ENCODE measurements around the gene UBP1. TPM values are rescaled to one million over a fixed set of nuclear protein-coding genes. Genes with fewer than 3 reads are reported as not detected.

UBP1 gene
- total RNA-seq, 1 donor from 2014 or later = 78.1 TPM

DNA sequence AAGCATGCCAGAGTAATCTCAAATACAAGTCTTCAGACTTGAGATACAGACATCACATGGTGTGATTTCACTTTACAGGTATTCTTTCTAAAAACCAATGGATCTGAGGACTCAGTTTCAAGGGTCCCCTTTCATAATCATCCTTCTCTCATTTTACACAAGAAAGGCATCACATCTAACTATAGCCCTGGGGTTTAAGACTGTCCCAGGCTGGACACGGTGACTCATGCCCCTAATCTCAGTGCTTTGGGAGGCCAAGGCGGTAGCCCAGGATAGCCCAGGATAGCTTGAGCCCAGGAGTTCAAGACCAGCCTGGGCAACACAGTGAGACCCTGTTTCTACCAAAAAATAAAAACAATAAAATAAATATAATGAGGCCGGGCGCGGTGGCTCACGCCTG is 36.4 kb downstream of the UBP1 start:
- Mint-ChIP-seq H3K27ac (no peak overlapping the region), H3K4me1 (ENCODE audit: low read depth) (no peaks in the 10 kb centered on the region), H3K4me3 (ENCODE audit: low read depth) (no peak overlapping the region), H3K36me3 (ENCODE audit: insufficient read depth) (peaks cover 25% of the 10 kb centered on the region), H3K9me3 (ENCODE audit: low read depth) (no peaks in the 10 kb centered on the region), H3K27me3 (no peaks in the 10 kb centered on the region)
- TF ChIP-seq, protein P1, sequence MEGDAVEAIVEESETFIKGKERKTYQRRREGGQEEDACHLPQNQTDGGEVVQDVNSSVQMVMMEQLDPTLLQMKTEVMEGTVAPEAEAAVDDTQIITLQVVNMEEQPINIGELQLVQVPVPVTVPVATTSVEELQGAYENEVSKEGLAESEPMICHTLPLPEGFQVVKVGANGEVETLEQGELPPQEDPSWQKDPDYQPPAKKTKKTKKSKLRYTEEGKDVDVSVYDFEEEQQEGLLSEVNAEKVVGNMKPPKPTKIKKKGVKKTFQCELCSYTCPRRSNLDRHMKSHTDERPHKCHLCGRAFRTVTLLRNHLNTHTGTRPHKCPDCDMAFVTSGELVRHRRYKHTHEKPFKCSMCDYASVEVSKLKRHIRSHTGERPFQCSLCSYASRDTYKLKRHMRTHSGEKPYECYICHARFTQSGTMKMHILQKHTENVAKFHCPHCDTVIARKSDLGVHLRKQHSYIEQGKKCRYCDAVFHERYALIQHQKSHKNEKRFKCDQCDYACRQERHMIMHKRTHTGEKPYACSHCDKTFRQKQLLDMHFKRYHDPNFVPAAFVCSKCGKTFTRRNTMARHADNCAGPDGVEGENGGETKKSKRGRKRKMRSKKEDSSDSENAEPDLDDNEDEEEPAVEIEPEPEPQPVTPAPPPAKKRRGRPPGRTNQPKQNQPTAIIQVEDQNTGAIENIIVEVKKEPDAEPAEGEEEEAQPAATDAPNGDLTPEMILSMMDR (IDR thresholded peaks at IDR 0.05; ENCODE audit: unreplicated experiment) = no peak
- DNase-seq (ENCODE audit: low spot score, unreplicated experiment) = no peak

DNA sequence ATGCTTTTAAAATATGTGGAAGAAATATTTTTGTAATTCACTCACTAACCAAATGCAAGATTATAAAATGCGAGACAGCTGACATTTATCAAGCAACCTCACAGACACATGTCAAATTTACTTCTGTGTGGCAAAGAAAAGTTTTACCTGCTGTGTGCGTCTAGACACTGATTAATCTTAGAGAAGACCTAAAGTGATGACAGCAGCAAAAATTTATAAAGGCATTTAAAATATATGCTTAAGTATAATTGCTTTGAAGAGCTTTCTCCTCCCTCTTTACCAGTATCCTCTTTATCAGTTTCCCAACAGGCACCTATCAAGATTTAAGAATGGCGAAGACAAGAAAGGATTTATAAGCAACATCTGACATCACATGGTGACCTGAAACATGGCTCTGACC is 37.3 kb downstream of the UBP1 start:
- H3K4me3 Mint-ChIP-seq (ENCODE audit: low read depth) = no peak overlapping the region
- no peaks in the 10 kb centered on the region for H3K27me3 Mint-ChIP-seq
- no peak for DNase-seq (ENCODE audit: low spot score, unreplicated experiment)
- peaks cover 21% of the 10 kb centered on the region for H3K36me3 Mint-ChIP-seq (ENCODE audit: insufficient read depth)
- TF ChIP-seq, protein P1 (IDR thresholded peaks at IDR 0.05; ENCODE audit: unreplicated experiment) = no peak
- H3K4me1 Mint-ChIP-seq (ENCODE audit: low read depth) = no peaks in the 10 kb centered on the region
- H3K27ac Mint-ChIP-seq = no peak overlapping the region
- H3K9me3 Mint-ChIP-seq (ENCODE audit: low read depth) = no peaks in the 10 kb centered on the region

DNA sequence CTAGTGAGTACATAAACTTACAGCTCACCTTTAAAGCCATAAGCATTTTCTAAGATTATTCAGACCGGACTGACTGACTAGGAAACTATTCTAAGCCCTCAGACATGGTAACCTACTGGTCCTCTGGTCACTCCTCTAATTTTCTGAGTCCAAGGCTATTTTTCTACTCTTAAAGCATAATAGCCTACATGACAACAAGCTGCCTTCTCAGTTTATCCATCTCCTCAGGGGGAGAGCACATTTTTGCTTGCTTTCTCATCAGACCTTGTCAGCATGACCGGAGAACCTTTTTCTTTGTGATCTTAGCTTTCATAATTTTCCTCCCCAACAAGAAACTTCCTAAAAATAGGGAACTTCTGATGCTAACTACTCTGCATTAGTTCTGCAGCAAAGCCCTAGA is 38.4 kb downstream of the UBP1 start:
- Mint-ChIP-seq H3K27me3 (no peaks in the 10 kb centered on the region), H3K4me1 (ENCODE audit: low read depth) (no peaks in the 10 kb centered on the region), H3K9me3 (ENCODE audit: low read depth) (no peaks in the 10 kb centered on the region), H3K4me3 (ENCODE audit: low read depth) (no peak overlapping the region), H3K27ac (no peak overlapping the region), H3K36me3 (ENCODE audit: insufficient read depth) (peaks cover 16% of the 10 kb centered on the region)
- DNase-seq (ENCODE audit: low spot score, unreplicated experiment) = no peak
- TF ChIP-seq, protein P1 (IDR thresholded peaks at IDR 0.05; ENCODE audit: unreplicated experiment) = no peak

DNA sequence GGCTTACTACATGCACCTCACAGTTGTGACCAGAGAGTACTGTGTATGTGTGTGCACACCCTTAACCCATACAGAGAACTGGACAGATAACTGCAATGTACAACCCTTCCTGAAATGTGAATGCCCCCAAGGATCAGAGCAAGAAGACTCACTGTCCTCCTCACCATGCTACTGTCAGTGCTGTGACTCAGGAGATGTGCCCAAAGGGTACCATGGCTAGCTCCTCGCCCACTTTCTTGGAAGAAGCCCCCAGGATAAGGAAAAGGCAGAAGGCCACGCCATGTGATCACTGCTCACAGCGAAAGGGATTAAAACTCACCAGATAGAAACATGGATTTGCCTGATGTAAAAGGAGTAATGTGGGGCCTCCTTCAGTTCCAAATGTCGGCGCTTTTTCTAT is 41.8 kb downstream of the UBP1 start:
- Mint-ChIP-seq H3K9me3 (ENCODE audit: low read depth) (no peaks in the 10 kb centered on the region), H3K27me3 (no peaks in the 10 kb centered on the region), H3K4me3 (ENCODE audit: low read depth) (no peak overlapping the region), H3K36me3 (ENCODE audit: insufficient read depth) (peaks cover 16% of the 10 kb centered on the region), H3K4me1 (ENCODE audit: low read depth) (no peaks in the 10 kb centered on the region), H3K27ac (no peak overlapping the region)
- TF ChIP-seq, protein P1 (IDR thresholded peaks at IDR 0.05; ENCODE audit: unreplicated experiment) = no peak
- DNase-seq (ENCODE audit: low spot score, unreplicated experiment) = no peak

DNA sequence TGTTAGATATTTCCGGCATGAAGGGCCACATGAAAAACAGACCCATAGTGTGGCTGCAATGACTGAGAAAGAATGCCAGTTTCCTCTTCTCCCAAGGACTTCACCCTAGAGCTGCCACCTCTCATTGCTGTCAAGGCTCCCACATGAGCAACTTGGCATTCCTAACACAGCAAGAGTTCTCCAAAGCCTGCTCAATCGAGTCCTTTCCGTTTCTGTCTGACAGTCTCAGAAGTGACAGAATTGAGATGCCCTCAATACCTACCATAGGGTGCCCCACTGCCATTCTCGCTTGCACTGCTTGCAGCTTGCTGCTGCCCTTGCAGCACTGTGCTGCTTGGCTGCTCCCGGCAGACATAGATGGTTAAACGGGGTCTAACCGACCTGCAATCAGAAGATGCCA is 44.3 kb downstream of the UBP1 start:
- no peak overlapping the region for H3K27ac Mint-ChIP-seq
- no peak overlapping the region for H3K4me3 Mint-ChIP-seq (ENCODE audit: low read depth)
- peaks cover 16% of the 10 kb centered on the region for H3K36me3 Mint-ChIP-seq (ENCODE audit: insufficient read depth)
- no peak for DNase-seq (ENCODE audit: low spot score, unreplicated experiment)
- no peaks in the 10 kb centered on the region for H3K27me3 Mint-ChIP-seq
- H3K4me1 Mint-ChIP-seq (ENCODE audit: low read depth) = no peaks in the 10 kb centered on the region
- TF ChIP-seq, protein P1 (IDR thresholded peaks at IDR 0.05; ENCODE audit: unreplicated experiment) = no peak
- H3K9me3 Mint-ChIP-seq (ENCODE audit: low read depth) = no peaks in the 10 kb centered on the region

All from progenitor cell of endocrine pancreas (in vitro differentiated cells).